Skeletal muscle satellite cell (primary cell): ENCODE measurements around the gene FASTKD1. TPM values are rescaled to one million over a fixed set of nuclear protein-coding genes. Genes with fewer than 3 reads are reported as not detected.
"Not testable (repeated sequence)": the region's sequence is repeated elsewhere in the genome, so short reads cannot be mapped to it uniquely, and the experiment has no call there.

Source experiments
- H3K27me3 ChIP-seq: 2 replicates; pipeline ENCODE4 v1.7.0; 2013; ENCODE audit warnings: low read length; ENCODE audit not compliant: control insufficient read depth, insufficient read depth
- H3K36me3 ChIP-seq: 2 replicates; pipeline ENCODE4 v1.7.0; 2013; ENCODE audit warnings: mild to moderate bottlenecking, control low read depth, low read length; ENCODE audit not compliant: insufficient read depth
- H3K4me1 ChIP-seq: 2 replicates; pipeline ENCODE4 v1.7.0; 2013; ENCODE audit warnings: low read length; ENCODE audit not compliant: control insufficient read depth, insufficient read depth
- H3K4me2 ChIP-seq: 2 replicates; pipeline ENCODE4 v1.7.0; 2013; ENCODE audit warnings: mild to moderate bottlenecking, low read length
- H3K4me3 ChIP-seq: 2 replicates; pipeline ENCODE4 v1.7.0; 2013; ENCODE audit warnings: low read length
- H3K9ac ChIP-seq: 2 replicates; pipeline ENCODE4 v1.7.0; 2013; ENCODE audit warnings: mild to moderate bottlenecking, low read depth, low read length, moderate library complexity
- H3K9me3 ChIP-seq: replicated peaks from 2 replicates; pipeline ENCODE4 v1.7.0; 2013; ENCODE audit warnings: mild to moderate bottlenecking, control low read depth, low read length
- total RNA-seq: library from RNA; depleted of rRNA; stranded (reverse); fragments of >200 nt; gene quantifications from 2 replicates; pipeline ENCODE4 v1.2.3, GENCODE V29; 2012; rRNA removed

The FASTKD1 gene, protein sequence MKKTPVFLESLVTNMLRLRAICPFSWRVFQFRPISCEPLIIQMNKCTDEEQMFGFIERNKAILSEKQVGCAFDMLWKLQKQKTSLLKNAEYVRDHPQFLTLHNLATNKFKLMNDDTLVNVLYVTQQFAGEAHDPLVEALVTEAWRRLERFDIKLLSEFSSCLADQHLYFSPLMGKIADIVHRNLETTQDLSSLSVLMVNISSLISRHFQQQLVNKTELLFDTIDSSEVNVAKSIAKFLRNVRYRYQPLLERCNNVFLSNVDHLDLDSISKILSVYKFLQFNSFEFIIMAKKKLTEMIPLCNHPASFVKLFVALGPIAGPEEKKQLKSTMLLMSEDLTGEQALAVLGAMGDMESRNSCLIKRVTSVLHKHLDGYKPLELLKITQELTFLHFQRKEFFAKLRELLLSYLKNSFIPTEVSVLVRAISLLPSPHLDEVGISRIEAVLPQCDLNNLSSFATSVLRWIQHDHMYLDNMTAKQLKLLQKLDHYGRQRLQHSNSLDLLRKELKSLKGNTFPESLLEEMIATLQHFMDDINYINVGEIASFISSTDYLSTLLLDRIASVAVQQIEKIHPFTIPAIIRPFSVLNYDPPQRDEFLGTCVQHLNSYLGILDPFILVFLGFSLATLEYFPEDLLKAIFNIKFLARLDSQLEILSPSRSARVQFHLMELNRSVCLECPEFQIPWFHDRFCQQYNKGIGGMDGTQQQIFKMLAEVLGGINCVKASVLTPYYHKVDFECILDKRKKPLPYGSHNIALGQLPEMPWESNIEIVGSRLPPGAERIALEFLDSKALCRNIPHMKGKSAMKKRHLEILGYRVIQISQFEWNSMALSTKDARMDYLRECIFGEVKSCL
- 17.0 and 23.1 TPM in 2 replicates for total RNA-seq

DNA sequence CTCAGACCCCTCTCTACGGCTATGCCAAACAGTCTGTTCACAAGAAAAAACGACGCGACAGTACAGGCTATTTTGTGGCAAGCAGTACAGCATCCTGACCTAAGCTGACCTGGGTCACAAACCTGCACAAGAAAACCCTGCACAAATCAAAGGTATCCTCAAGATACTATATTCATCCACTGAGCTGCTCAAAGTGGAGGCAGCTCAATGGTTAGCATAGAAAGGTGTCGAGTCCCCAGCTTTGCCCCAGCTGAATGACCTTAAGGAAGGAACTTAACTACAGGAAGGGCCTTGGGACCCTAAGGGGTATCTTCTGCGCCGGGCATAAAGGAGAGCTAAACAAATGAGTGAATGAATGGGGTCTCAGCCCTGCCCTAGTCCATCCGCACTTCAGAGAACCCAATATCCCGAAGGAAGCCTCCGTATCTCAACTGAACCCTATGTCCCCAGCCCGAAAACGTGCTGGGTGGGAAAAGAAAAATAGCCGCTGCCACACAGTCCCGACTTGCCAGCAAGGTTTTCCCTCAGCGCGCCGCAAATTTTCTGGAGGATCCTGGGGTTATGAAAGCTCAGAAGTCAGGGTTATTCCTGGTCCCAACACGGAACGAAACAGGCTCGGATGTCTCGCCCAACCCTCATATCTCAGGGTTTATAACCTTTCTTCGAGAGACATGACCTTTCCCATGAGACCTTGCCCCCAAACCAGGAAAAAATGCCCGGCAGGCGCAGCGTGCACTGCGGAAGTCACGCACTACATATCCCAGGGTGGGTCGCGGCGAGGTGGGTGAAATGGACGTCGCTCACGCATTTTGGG is at the start of gene FASTKD1:
TSS of gene FASTKD1 (minus strand) at position 706 of the 814 bp plus-strand sequence. CDS start 1,836 bp downstream, outside the sequence.
- Histone ChIP-seq H3K4me3 (peak within 1 kb of the TSS; percentile 86), H3K27me3 (no peaks in the 10 kb centered on the region), H3K9me3 (no peaks in the 10 kb centered on the region), H3K4me2 (peak within 1 kb of the TSS; percentile 96), H3K4me1 (peaks cover 8% of the 10 kb centered on the region), H3K9ac (peak within 1 kb of the TSS; percentile 80), H3K36me3 (no peaks in the 10 kb centered on the region)

DNA sequence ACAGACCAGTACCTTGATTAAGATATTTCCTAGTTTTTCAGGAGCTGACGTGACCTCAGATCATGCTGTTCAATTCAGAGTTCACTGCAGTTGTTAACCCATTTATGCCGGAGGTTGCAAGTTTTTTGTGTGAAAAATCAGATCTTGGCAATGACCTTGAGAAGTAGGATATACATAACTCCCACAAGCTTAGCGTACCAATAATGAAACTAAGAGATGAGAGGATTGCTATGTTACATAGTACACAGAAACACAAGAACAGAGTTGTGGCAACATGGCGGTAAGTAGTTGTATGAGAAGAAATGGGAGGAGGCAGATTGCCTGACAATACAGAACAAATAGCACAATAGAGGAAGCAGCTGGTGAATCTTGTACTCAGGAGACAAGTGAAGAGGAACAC is 49.6 kb upstream of the FASTKD1 start:
- Histone ChIP-seq H3K4me1 (no peaks in the 10 kb centered on the region), H3K9ac (no peak overlapping the region), H3K4me3 (no peak overlapping the region), H3K9me3 (no peaks in the 10 kb centered on the region), H3K27me3 (no peaks in the 10 kb centered on the region), H3K4me2 (no peak overlapping the region), H3K36me3 (peaks cover 27% of the 10 kb centered on the region)

DNA sequence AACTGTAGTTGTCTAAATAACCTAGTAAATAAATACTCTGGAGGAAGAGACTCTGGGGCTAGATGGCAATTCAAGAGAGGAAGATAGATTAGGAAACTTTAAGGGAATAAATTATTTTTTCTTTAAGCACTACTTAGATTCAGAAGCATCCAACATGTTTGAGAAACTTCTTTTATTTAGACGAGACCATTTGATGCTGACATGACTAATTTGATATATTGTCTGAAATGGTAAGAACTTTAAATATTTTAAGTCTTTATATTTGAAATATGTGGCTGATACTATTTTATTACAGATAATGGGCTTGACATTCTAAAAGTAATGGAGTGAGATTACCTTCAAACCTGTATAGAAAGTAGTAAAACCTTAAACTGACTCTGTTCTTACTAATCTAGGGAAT is 46.8 kb upstream of the FASTKD1 start:
- Histone ChIP-seq H3K36me3 (peaks cover 28% of the 10 kb centered on the region), H3K9ac (no peak overlapping the region), H3K4me3 (no peak overlapping the region), H3K9me3 (no peaks in the 10 kb centered on the region), H3K4me1 (no peaks in the 10 kb centered on the region), H3K4me2 (no peak overlapping the region), H3K27me3 (no peaks in the 10 kb centered on the region)

DNA sequence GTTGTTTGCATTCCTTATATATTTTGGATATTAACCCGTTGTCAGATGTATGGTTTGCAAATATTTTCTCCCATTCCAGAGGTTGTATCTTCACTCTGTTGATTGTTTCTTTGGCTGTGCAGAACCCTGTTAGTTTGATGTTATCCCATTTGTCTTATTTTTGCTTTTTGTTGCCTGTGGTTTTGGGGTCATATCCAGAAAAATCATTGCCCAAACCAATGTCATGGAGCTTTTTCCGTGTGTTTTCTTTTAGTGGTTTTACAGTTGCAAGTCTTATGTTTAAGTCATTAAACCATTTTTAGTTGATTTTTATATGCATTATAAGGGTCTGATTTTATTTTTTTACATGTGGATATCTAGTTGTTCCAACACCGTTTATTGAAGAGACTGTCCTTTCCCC is 46.3 kb upstream of the FASTKD1 start:
- H3K36me3 ChIP-seq = peaks cover 31% of the 10 kb centered on the region
- H3K9ac ChIP-seq = no peak overlapping the region
- H3K4me3 ChIP-seq = no peak overlapping the region
- H3K9me3 ChIP-seq = no peaks in the 10 kb centered on the region
- H3K4me2 ChIP-seq = no peak overlapping the region
- H3K27me3 ChIP-seq = no peaks in the 10 kb centered on the region
- no peaks in the 10 kb centered on the region for H3K4me1 ChIP-seq

DNA sequence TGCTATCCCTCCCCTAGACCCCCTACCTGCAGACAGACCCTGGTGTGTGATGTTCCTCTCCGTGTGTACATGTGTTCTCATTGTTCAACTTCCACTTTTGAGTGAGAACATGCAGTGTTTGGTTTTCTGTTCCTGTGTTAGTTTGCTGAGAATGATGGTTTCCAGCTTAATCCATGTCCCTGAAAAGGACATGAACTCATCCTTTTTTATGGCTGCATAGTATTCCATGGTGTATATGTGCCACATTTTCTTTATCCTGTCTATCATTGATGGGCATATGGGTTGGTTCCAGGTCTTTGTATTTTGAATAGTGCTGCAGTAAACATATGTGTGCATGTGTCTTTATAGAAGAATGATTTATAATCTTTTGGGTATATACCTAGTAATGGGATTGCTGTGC is 42.3 kb upstream of the FASTKD1 start:
- H3K4me2 ChIP-seq, H3K9ac ChIP-seq, H3K4me3 ChIP-seq, H3K27me3 ChIP-seq, H3K4me1 ChIP-seq, H3K9me3 ChIP-seq: not testable (repeated sequence)
- peaks cover 39% of the 10 kb centered on the region for H3K36me3 ChIP-seq

DNA sequence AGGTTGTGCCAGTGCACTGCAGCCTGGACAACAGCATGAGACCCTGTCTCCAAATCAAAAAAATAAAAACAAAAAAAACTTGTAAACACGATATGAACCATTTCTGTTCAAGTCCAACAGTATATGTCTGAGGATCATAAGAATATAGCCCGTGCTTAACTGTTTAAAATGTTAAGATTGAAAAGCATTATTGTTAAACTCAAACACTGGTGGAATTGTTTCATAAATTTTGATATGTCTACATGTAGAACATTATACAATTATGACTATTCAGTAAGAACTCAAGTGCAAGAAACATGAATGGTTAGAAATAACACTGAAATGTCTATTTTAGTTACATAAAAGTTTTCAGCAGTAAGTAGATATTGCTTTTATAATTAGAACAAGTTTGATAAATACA is 40.2 kb upstream of the FASTKD1 start:
- Histone ChIP-seq H3K9me3 (no peaks in the 10 kb centered on the region), H3K36me3 (peaks cover 58% of the 10 kb centered on the region), H3K4me3 (no peak overlapping the region)

DNA sequence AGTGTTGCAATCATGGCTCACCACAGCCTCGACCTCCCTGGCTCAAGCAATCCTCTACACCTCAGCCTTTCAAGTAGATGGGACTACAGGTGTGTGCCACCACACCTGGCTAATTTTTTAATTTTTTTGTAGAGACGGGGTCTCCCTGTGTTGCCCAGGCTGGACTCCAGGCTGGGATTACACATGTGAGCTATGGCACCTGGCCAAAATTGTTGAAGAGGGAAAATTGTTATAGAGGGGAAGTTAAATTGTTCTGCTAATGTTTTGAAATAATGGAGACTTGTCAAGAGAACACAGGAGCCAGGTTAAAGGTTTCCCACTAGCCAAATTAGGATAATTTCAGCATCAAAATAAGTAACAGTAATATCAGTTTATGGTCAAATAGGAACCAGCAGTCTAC is 35.6 kb upstream of the FASTKD1 start:
- H3K36me3 ChIP-seq = peaks cover 54% of the 10 kb centered on the region
- no peaks in the 10 kb centered on the region for H3K4me1 ChIP-seq
- no peak overlapping the region for H3K4me3 ChIP-seq
- H3K9me3 ChIP-seq = no peaks in the 10 kb centered on the region
- no peak overlapping the region for H3K9ac ChIP-seq
- no peak overlapping the region for H3K4me2 ChIP-seq
- no peaks in the 10 kb centered on the region for H3K27me3 ChIP-seq

More for the DNA sequence above, 40.2 kb upstream of the FASTKD1 start:
- no peaks in the 10 kb centered on the region for H3K27me3 ChIP-seq
- H3K4me1 ChIP-seq = no peaks in the 10 kb centered on the region
- no peak overlapping the region for H3K4me2 ChIP-seq
- no peak overlapping the region for H3K9ac ChIP-seq

DNA sequence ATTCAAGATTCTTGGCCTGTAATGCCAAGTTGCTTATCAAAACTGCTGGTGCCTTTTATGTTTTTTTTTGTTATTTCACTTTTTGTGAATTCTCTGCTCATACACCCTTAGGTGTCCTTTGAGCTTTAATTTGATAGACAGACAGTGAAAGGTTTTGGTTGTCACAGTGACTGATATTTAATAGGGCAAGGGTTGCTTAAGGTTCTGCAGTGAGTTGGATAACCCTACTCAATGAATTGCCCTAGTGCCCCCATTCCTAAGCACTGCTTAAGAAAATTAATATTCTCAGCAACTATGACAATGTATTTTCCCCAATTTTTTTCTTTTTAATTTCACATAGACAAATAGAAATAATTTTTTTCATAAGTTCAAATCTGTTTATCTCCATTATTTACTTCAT is 25.9 kb upstream of the FASTKD1 start:
- H3K9ac ChIP-seq = no peak overlapping the region
- H3K4me2 ChIP-seq = no peak overlapping the region
- H3K4me1 ChIP-seq = no peaks in the 10 kb centered on the region
- no peaks in the 10 kb centered on the region for H3K9me3 ChIP-seq
- no peaks in the 10 kb centered on the region for H3K27me3 ChIP-seq
- H3K4me3 ChIP-seq = no peak overlapping the region
- H3K36me3 ChIP-seq = no peaks in the 10 kb centered on the region

DNA sequence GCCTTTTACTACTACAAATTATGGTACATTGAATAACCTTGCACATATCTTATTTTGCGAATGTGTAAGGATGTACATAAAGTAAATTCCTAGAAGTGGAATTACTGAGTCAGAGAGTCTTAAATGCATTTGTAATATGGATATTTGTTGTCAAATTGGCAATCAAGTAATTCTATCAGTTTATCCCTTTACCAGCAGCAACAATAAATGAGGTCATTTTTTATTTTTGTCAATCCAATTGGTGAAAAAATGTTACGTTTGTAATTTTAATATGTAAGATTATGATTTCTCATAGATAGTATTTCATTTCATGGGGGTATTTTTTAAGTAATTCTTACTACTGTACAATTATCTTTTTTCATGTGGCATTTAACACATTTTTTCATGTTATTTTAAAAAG is 25.3 kb upstream of the FASTKD1 start:
- H3K9ac ChIP-seq = no peak overlapping the region
- H3K36me3 ChIP-seq = no peaks in the 10 kb centered on the region
- no peak overlapping the region for H3K4me2 ChIP-seq
- no peaks in the 10 kb centered on the region for H3K9me3 ChIP-seq
- H3K4me3 ChIP-seq = no peak overlapping the region
- no peaks in the 10 kb centered on the region for H3K4me1 ChIP-seq
- H3K27me3 ChIP-seq = no peaks in the 10 kb centered on the region

DNA sequence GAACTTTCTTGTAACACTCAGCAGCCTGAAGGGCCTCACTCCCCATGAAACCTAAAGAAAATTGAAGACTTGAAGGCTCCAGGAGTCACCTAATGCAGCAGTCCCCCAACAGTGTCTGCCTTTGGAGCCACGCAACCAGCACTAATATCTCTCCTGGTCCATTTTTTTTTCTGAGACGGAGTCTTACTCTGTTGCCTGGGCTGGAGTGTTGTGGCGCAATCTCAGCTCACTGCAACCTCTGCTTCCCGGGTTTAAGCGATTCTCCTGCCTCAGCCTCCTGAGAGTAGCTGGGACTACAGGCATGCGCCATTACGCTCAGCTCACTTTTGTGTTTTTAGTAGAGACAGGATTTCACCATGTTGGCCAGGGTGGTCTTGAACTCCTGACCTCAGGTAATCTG is 22.9 kb upstream of the FASTKD1 start:
- not testable (repeated sequence) for H3K36me3 ChIP-seq, H3K9me3 ChIP-seq, H3K27me3 ChIP-seq, H3K4me2 ChIP-seq, H3K9ac ChIP-seq, H3K4me1 ChIP-seq, H3K4me3 ChIP-seq

DNA sequence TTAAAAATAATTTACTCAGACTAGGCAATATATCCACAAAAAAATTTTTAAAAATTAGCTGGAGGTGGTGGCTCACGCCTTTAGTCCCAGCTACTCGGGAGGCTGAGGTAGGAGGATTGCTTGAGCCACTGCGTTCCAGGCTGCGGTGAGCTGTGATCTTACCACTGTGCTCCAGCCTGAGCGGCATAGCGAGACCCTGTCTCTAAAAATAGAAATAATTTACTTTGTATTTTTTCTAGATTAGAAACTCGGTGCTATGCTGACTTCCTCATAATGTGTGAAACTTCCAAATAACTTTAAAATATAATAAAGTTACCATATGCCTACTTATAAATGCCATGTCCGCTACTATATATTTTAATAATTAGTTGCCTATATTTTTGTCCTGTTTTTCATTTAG is 17.1 kb upstream of the FASTKD1 start:
- H3K9me3 ChIP-seq = no peaks in the 10 kb centered on the region
- H3K4me3 ChIP-seq = no peak overlapping the region
- H3K4me2 ChIP-seq = no peak overlapping the region
- H3K9ac ChIP-seq = no peak overlapping the region
- no peaks in the 10 kb centered on the region for H3K27me3 ChIP-seq
- H3K36me3 ChIP-seq = no peaks in the 10 kb centered on the region
- H3K4me1 ChIP-seq = peaks cover 8% of the 10 kb centered on the region
